HEK293 (cell line): ENCODE data around the gene DDX56.
A peak's percentile ranks its signal among the peaks of the same experiment; 100 is the strongest.

Source experiments
- BCL11B ChIP-seq: fragments of 450-650 bp; formaldehyde crosslinking; IDR thresholded peaks from 2 replicates; pipeline ENCODE4 v1.5.1; 2016; ENCODE audit warnings: low read depth, missing biosample characterization, missing genetic modification characterization
- KLF16 ChIP-seq: fragments of 450-650 bp; formaldehyde crosslinking; IDR thresholded peaks from 2 replicates; pipeline ENCODE4 v1.5.1; 2017; ENCODE audit warnings: missing biosample characterization, missing genetic modification characterization
- PBX3 ChIP-seq: sonication (generic); formaldehyde crosslinking; IDR thresholded peaks from 2 replicates; pipeline ENCODE4 v1.8.1; 2022; ENCODE audit warnings: mild to moderate bottlenecking, moderate library complexity, missing genetic modification reagents
- REST ChIP-seq: fragments of 450-650 bp; formaldehyde crosslinking; IDR thresholded peaks from 2 replicates; pipeline ENCODE4 v1.5.1; 2016; ENCODE audit warnings: missing biosample characterization, missing genetic modification characterization
- SALL2 ChIP-seq: fragments of 450-650 bp; formaldehyde crosslinking; IDR thresholded peaks from 2 replicates; pipeline ENCODE4 v1.5.0; 2017; ENCODE audit warnings: missing biosample characterization, mild to moderate bottlenecking, missing genetic modification characterization, borderline replicate concordance
- YY2 ChIP-seq: fragments of 450-650 bp; formaldehyde crosslinking; IDR thresholded peaks from 2 replicates; pipeline ENCODE4 v1.5.1; 2016; ENCODE audit warnings: missing biosample characterization, missing genetic modification characterization
- ZFHX2 ChIP-seq: fragments of 450-650 bp; formaldehyde crosslinking; conservative IDR thresholded peaks from 2 replicates; pipeline ENCODE4 v1.5.1; 2016; ENCODE audit warnings: missing biosample characterization, missing genetic modification characterization
- ZFP37 ChIP-seq: fragments of 450-650 bp; formaldehyde crosslinking; IDR thresholded peaks from 2 replicates; pipeline ENCODE4 v1.5.1; 2016; ENCODE audit warnings: missing biosample characterization, missing genetic modification characterization
- ZNF169 ChIP-seq: fragments of 450-650 bp; formaldehyde crosslinking; IDR thresholded peaks from 2 replicates; pipeline ENCODE4 v1.5.1; 2016; ENCODE audit warnings: missing biosample characterization, missing genetic modification characterization
- ZNF18 ChIP-seq: fragments of 450-650 bp; formaldehyde crosslinking; IDR thresholded peaks from 2 replicates; pipeline ENCODE4 v1.5.1; 2016; ENCODE audit warnings: missing biosample characterization, missing genetic modification characterization
- ZNF184 ChIP-seq: fragments of 450-650 bp; IDR thresholded peaks from 2 replicates; pipeline ENCODE4 v1.5.1; 2018; ENCODE audit warnings: missing biosample characterization, mild to moderate bottlenecking, missing genetic modification characterization
- ZNF2 ChIP-seq: fragments of 450-650 bp; formaldehyde crosslinking; IDR thresholded peaks from 2 replicates; pipeline ENCODE4 v1.5.1; 2016; ENCODE audit warnings: missing biosample characterization, missing genetic modification characterization
- ZNF214 ChIP-seq: fragments of 450-650 bp; formaldehyde crosslinking; IDR thresholded peaks from 2 replicates; pipeline ENCODE4 v1.5.1; 2017; ENCODE audit warnings: missing biosample characterization, mild to moderate bottlenecking, missing genetic modification characterization, borderline replicate concordance
- ZNF266 ChIP-seq: fragments of 450-650 bp; formaldehyde crosslinking; IDR thresholded peaks from 2 replicates; pipeline ENCODE4 v1.5.1; 2016; ENCODE audit warnings: missing biosample characterization, missing genetic modification characterization, low read depth
- ZNF311 ChIP-seq: fragments of 450-650 bp; formaldehyde crosslinking; IDR thresholded peaks from 2 replicates; pipeline ENCODE4 v1.5.1; 2017; ENCODE audit warnings: missing biosample characterization, missing genetic modification characterization, borderline replicate concordance
- ZNF362 ChIP-seq: fragments of 450-650 bp; formaldehyde crosslinking; IDR thresholded peaks from 2 replicates; pipeline ENCODE4 v1.5.1; 2016; ENCODE audit warnings: missing biosample characterization, missing genetic modification characterization
- ZNF37A ChIP-seq: fragments of 450-650 bp; IDR thresholded peaks from 2 replicates; pipeline ENCODE4 v1.5.1; 2018; ENCODE audit warnings: missing biosample characterization, missing genetic modification characterization
- ZNF398 ChIP-seq: fragments of 450-650 bp; formaldehyde crosslinking; IDR thresholded peaks from 2 replicates; pipeline ENCODE4 v1.5.1; 2017; ENCODE audit warnings: missing biosample characterization, missing genetic modification characterization
- ZNF48 ChIP-seq: fragments of 450-650 bp; formaldehyde crosslinking; IDR thresholded peaks from 2 replicates; pipeline ENCODE4 v1.5.1; 2016; ENCODE audit warnings: missing biosample characterization, missing genetic modification characterization
- ZNF518A ChIP-seq: fragments of 450-650 bp; formaldehyde crosslinking; conservative IDR thresholded peaks from 2 replicates; pipeline ENCODE4 v1.5.1; 2016; ENCODE audit warnings: low read depth, missing biosample characterization, missing genetic modification characterization
- ZNF549 ChIP-seq: fragments of 450-650 bp; IDR thresholded peaks from 2 replicates; pipeline ENCODE4 v1.5.1; 2018; ENCODE audit warnings: missing biosample characterization, missing genetic modification characterization, mild to moderate bottlenecking, inconsistent platforms, moderate library complexity
- ZNF621 ChIP-seq: fragments of 450-650 bp; formaldehyde crosslinking; IDR thresholded peaks from 2 replicates; pipeline ENCODE4 v1.5.1; 2017; ENCODE audit warnings: missing biosample characterization, missing genetic modification characterization
- ZNF624 ChIP-seq: fragments of 450-650 bp; formaldehyde crosslinking; IDR thresholded peaks from 2 replicates; pipeline ENCODE4 v1.5.1; 2017; ENCODE audit warnings: missing biosample characterization, missing genetic modification characterization
- ZNF777 ChIP-seq: fragments of 450-650 bp; formaldehyde crosslinking; IDR thresholded peaks from 2 replicates; pipeline ENCODE4 v1.5.1; 2017; ENCODE audit warnings: missing biosample characterization, missing genetic modification characterization, borderline replicate concordance
- ZSCAN30 ChIP-seq: fragments of 450-650 bp; IDR thresholded peaks from 2 replicates; pipeline ENCODE4 v1.5.1; 2018; ENCODE audit warnings: missing biosample characterization, mild to moderate bottlenecking, missing genetic modification characterization, moderate library complexity

The DDX56 gene

GRCh38 chr7:44581879-44582603, 8.3 kb upstream of the DDX56 start, which contains the start of gene TMED4 (continued):
- TF ChIP-seq ZNF37A (tag by site-specific recombination) (no peak), ZNF18 (tag by site-specific recombination) (no peak), ZNF777 (tag by site-specific recombination) (no peak; the same call in 1 of the 2 replicates), ZNF214 (no peak), ZNF398 (tag by site-specific recombination) (no peak), ZNF184 (no peak), ZSCAN30 (no peak; the same call in 1 of the 2 replicates), ZNF549 (tag by site-specific recombination) (no peak), YY2 (tag by site-specific recombination) (0 out of 2 replicates have a peak, but pooled peaks have one; percentile 58), ZNF48 (tag by site-specific recombination) (no peak), ZNF2 (tag by site-specific recombination) (peak; percentile 33; the same call in 1 of the 2 replicates), ZFP37 (tag by site-specific recombination) (peak; percentile 93; the same call in 1 of the 2 replicates), ZNF624 (tag by site-specific recombination) (no peak), REST (tag by site-specific recombination) (peak; percentile 57; the same call in 1 of the 2 replicates), ZNF621 (tag by site-specific recombination) (no peak), ZNF169 (tag by site-specific recombination) (no peak), ZNF518A (no peak), KLF16 (tag by site-specific recombination) (peak; percentile 67; the same call in 1 of the 2 replicates), ZNF266 (tag by site-specific recombination) (no peak), ZFHX2 (tag by site-specific recombination) (peak; percentile 92), SALL2 (tag by site-specific recombination) (no peak), PBX3 (CRISPR knock-in tag) (0 out of 2 replicates have a peak, but pooled peaks have one; percentile 59), ZNF311 (tag by site-specific recombination) (no peak), ZNF362 (tag by site-specific recombination) (no peak), BCL11B (no peak)
